Activated T-cell treated with anti-CD3 and anti-CD28 coated beads, Interleukin-2, amount 50 U/mL, for 48 hours (primary cell): ENCODE measurements around the gene RIPPLY1.
"Not testable (repeated sequence)": the region's sequence is repeated elsewhere in the genome, so short reads cannot be mapped to it uniquely, and the experiment has no call there.

ENCODE experiments used
- DNase-seq, 2 experiments: peaks; one replicate each; pipeline ENCODE4 v3.0.0-alpha.2; 2020

The RIPPLY1 gene

DNA sequence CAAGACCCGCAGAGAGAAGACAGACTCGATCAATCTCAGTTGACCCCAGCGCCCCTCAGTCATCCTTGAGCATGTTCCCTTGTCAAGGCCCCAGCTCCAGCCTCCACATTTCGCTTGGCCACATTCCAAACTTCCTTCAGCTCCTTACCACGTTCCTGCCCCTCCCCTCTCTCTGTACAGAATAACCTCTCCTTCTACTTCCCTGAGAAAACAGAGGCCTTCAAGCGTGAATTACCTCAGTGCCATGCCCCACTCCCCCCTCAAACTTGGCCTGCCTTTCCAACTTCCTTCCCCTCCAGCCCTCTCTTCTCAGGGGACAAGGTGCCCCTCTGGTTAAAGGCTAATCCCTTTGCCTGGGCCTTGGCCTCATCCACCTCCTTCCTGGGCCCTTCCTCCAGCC lies 3.2 kb upstream of the RIPPLY1 start:
- no peak for DNase-seq

DNA sequence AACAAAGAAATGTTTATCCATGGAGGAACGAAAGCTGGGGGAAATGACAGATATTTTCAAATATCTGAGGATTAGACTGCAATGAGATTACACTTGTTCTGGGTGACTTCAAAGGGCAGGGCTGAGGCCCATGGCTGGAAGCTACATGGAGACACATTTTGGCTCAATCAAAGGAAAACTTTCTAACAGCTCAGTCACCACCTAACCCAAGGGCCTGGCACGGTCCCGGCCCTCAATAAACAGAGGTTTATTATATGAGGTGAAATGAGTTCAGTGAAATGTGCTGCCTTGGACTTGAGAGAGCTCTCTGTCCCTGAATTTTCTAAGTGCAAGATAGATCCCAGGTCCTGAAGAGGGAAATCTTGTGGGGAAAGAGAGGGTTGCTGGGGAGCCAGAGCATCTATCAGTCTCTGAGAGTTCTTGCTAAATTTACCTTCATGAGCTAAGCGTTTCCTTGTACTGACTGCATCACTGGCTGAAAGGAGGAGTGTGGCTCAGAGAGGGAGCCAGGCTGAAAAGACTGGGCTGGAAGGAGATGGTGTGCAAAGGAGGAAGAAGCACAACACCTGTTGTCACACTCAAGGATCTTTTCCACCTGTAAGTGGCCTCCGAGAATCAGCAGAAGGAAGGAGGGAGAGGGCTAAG lies 2.0 kb upstream of the RIPPLY1 start:
- no peak for DNase-seq

DNA sequence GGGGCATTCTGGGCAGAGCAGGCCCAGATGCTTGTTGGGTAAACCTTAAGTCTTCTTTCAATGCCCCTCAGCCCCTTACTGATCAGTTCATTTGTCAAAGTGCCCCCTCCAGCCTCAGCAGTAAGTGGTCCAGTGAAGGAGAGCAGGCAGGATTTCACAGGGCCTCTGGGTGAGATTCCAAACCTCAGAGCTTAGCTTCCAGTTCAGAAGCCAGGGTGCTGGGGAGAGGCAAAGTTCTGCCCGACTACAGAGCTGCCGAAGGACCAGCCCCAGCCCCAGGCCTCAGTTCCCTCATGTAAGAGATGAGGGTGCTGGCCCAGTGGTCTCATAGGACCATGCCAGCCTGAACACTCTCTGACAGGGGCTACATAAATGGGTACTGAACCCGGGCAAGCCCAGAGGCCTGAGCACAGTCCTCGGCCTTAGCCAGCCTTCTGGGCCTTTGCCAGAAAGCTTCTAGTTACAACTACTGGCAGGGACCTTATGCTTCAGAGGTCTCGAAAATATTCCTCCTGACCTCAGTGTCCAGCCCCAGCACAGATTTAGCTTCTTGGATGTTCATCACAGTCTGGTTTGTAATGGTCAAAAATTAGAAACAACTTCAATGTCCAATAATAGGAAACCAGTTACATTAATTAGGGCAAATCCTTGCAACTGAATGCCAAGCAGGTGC lies 851 bp upstream of the RIPPLY1 start:
- no peak for DNase-seq

DNA sequence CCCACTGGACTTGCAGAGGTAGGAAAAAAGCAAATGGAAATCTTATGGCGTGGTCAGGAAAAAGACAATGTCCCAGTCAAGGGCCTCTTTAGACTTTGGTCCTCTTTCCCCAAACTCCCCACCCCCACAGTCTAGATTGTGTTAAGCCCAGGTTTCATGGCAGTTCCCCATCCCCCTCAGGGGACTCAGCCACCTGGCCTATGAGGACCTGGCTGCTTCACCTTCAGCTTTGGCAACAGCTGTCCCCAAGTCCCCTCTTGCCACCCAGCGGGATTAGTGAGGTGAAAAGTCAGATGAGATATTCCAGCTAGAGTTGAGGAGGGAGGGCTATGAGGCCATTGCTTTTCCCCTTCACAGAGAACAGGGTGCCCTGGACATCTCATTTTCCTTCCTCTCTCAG lies 457 bp downstream of the RIPPLY1 start:
- no peak for DNase-seq

DNA sequence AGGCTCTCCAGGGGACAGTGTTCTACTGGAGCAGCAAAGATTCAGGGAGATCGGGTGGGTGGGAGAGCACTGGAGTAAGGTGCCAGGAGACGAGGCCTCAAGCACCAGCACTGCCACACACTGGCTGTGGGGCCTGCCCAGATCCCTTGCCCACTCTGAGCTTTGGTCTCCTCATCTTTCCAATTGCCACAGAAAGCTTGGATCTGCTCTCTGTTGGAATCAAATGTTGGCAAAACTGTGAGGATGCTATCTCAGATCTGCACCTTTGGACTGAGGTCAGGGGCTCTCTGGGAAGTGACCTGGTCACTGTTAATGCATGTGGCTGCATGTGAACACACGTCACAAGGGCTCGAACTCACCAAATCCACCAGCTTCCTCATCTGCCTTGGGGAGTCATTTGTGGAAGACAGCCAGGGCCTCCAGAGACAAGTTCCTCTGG lies 1.3 kb downstream of the RIPPLY1 start:
- no peak for DNase-seq

DNA sequence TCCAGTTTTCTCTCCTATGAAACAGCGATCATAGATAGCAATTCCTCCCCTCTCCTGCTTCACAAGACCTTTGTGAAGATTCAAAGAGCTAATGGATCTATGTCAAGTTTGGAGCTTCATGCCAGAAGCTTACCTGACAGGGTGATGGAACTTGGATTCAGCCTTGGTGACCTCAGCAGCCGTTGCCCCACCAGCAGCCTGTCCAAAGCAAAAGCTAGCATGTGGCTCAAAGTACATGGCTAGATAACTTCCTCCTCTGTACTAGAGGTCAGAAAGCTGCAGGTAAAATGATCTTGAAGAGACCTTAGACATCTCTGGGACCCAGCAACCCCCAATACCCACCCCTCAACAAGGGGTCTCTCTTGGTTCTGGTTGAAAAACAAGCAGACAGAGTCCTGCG lies 1.8 kb downstream of the RIPPLY1 start:
- no peak for DNase-seq

DNA sequence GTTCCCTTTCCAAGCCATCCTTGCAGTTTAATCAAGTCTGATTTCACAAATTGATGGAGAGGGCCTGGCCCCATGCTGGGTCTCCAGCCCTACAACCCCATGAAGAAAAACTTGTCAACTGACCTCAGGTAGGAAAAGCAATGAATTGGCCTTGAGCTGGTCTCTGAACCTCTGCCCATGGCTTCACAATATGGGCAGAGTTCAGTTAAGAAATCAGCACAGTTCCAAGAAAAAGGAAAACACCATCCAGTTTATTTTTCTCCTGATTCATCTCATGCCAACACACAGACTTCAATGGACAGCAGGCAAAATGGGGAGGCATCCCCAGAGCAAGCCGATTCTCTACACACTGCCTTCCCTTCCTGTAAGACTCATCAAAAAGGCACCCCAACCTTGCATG lies 3.3 kb downstream of the RIPPLY1 start:
- DNase-seq, result no peak

DNA sequence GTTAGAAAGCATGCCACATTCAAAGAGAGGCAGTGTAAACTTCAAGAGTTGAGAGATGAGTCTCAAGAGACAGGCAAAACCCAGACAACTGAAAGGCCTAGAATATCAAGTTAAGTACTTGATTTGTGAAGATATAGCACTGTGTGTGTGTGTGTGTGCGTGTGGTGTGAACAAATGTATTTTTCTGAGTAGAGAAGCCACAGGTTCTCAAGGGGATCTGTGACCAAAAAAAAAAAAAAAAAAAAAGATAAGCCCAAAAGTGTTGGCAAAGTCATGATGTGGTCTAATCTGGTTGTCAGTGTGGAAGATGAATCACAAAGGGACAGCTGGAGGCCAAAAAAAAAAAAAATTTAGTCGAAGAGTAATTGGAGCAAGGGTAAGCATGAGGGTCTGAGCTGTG lies 3.9 kb downstream of the RIPPLY1 start:
- no peak for DNase-seq

DNA sequence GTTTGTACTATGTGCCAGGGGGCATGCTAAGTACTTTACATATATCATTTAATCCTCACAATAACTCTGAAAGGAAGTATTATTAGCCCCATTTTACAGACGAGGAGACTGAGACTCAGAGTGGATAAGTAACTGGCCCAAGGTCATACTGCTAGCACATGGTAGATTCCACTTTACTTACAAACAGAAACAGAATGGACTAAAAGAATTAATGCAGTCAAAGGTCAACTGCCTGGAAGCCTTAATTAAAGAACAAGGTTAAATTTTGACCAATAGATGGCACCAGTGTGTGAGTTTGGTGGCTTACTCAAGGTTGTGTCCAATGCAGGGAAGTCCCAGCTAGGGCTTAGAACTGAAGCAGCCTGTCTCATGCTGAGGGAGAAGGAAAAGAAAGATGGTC lies 4.7 kb downstream of the RIPPLY1 start:
- no peak for DNase-seq

DNA sequence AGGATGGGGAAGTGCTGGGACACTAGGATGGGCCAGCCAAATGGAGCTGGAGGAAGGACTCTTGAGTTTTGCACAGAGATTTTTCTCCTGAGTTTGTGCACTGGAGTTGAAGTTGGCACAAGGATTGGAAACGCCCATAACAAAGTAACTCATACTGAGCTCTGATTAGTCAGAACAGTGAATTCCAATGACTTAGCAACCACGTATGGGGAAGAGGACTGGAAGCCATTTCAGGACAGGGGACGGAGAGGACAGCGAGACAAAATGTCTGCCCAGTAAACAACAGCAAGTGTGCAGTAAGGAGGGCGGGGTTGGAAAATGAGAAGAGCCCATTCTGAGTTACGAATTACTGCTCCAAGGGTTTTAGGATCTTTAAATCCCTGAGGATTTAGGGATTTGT lies 5.9 kb downstream of the RIPPLY1 start:
- DNase-seq, result no peak

DNA sequence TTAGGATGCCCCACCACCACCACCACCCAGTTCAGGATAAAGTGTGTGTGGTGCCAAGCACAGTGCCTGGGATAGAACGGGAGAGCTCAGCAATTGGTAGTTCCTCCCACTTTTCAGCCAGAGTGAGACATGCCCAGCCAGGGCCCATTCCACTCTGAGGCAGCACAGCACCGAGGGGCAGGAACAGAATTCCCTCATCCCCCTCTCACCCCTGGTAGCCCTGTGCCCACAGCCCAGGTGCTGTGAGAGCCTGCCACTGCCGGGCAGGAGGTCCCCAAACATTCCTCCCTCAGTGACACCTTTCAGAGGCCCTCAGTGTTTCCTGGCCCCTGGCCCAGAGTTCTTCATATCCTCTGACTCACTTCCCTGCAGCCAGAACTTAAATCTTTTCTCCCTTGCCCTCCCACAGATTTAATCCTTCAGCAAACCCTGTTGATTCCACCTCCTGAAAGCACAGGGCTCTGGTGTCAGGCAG lies 8.1 kb downstream of the RIPPLY1 start:
- DNase-seq, result no peak

DNA sequence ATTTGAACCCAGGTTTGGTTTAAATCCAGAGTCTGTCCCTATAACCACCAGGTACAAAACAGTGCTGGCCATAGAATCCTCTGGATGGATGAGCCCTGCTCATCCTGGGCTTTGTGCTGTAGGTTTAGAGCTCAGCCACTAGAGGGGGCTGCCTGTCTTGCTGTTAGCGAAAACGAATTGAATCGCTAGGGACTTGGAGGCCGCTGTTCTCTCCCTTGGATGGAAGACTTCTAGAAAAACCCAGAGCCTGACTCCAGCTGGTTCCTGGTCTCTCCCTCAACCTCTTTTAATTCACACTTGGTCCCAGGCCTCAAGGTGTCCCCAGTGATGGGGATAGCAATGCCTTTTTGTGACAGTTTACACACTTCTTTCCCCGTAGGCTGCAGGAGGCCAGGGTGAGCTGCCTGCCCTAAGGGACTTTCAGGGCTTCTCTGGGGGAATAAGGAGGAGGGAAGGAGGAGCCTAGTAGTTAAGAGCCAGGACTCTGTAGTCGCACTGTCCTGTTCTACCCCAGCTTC lies 8.7 kb downstream of the RIPPLY1 start:
- DNase-seq, result peak; percentile 55 to 68

DNA sequence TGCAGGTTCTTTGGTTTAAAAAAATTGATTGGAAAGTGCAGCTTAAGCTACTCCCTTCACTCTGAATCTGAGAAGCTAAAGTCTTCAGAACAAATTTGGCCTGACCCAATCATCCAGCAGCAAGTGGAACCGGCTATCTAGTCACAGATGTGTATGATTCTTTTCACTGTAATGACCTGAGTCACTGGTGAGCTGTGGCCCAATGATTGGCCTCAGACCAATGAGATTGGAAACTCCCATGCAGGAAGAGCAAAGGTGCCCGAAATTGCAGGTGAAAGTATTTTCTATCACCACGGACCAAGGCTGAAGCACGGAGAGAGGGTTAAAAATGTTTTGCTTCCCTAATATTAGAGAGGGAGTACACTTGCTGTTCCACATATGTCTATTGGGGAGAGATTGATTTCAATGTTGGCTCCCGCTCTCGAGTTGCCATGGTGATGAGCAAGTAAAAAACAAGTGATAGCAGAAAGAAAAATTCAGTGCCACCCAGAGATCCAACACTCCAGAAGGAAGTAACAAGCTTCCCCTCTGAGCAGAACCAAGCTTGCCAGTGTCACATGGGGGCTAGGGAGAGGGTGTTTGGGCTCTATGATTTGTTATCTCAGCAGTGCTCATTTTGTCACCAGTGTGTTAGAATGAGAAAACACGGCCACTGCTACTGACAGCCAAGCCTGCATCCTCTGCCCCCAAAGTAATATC lies 11.2 kb downstream of the RIPPLY1 start:
- no peak for DNase-seq

DNA sequence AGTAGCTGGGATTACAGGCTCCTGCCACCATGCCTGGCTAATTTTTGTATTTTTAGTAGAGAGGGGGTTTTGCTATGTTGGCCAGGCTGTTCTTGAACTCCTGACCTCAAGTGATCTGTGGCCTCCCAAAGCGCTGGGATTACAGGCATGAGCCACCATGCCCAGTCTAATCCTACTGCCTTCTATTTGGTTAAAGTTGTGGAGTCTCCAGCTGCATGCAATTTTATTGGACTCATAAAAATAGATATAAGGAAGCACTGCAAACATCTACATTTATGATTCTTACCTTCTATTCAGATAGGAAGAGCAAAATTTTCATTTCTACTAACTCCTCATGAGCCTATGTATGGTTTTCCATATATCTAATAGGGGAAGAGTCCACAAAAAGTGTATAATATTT lies 13.7 kb downstream of the RIPPLY1 start:
- DNase-seq, result no peak

DNA sequence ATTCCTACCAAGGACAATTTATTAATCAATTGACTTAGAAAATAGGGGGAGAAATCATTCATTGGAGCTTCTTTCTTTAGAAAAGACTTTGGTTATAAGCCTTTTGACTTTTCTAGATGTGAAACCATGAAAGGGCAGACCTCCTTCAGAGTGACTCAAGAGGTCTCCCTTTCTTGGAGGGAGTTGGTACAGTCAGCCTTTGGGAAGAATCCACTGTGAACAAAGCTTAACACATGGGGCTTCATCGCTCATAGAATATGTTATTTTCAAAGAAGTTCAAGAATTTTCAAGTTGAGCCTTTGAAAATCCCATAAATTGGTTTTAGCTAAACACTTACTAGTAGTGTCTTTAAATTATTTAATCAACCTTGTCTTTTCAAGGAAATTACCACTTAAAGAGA lies 28.0 kb downstream of the RIPPLY1 start:
- DNase-seq, result no peak

DNA sequence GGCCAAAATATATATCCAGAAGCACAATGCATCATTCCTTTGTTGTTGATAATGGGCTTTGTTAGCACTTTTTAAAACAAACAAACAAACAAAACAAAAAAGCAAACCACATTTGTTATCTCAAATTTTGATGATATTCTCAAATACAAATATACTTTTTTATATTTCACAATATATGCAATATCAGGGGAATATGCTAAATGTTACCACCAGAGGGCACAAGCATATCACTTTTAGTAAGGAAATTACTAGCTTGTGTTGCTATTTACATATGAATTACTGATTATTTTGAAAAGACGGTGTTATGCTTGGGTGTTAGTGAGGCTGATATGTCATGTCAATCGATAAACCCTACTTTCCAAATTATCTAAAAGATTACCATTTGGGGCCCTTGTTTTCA lies 29.1 kb downstream of the RIPPLY1 start:
- no peak for DNase-seq

DNA sequence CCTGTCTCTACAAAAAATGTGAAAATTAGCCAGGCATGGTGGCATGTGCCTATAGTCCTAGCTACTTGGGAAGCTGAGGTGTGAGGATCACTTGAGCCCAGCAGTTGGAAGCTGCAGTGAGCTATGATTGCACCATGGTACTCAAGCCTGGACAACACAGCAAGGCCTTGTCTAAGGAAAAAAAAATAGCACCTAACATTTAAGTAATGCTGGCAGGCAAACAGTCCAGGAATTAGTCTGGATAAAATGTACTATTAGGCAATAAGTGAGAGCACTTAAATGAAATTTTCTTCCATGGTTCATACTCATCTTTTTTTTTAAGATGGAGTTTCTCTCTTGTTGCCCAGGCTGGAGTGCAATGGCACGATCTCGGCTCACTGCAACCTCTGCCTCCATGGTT lies 30.3 kb downstream of the RIPPLY1 start:
- not testable (repeated sequence) for DNase-seq

DNA sequence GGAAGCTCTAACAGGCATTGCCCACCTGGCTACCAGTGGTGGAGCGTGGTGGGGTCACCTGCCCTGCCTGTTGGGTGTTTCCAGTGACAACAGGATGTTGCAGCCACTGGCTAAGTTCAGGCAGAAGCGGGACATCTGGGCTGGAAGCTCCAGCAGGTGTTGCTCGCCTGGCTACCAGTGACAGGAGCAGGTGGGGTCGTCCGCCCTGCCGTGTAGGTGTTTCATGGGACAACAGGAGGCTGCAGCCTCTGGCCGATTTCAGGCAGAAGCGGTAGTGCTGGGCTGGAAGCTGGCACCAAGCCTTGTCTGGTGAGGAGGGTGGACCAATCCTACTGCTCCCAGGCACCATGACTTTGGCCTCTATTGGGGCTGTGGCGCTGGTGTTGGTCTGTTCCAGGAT lies 39.4 kb downstream of the RIPPLY1 start:
- no peak for DNase-seq

DNA sequence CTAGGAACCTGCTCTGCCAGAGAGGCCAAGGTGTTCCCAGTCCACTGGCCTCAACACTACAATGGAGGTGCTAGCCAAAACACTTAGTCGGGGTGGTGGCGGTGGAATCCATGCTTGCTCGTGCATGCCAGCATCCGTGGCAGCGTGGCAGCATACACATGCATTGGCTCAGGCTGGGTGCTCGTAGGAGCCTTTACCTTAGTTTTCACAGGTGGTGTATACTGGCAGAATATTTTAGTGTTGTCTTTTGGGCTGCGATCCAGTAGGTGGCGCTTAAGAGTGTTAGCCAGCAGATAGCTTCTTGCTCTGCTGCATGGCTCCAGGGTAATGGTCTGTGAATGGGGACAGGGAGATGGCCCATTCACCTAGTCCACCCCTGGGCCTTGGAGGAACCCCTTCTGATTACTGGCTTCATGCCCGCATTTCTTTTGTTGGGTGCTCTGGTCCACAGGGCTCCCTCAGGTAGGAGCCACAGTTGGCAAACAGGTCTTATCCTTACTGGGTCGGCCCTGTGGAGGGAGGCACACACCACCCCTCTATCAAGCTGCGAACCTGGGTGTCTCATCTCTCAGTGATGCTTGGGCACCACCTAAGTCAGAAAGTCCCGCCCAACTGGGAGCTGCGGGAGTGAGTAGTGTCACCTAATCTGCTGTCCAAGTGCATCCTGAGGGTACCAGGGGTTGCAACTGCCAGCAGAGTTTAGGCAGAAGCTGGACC lies 40.0 kb downstream of the RIPPLY1 start:
- peak; percentile 44 to 49 for DNase-seq
